Left colon (tissue), 2 donors: ENCODE data around the gene SGF29. TPM values are rescaled to one million over a fixed set of nuclear protein-coding genes. Genes with fewer than 3 reads are reported as not detected.
"Not testable (repeated sequence)": the region's sequence is repeated elsewhere in the genome, so short reads cannot be mapped to it uniquely, and the experiment has no call there.

Experiments
- ATAC-seq: fragments of 200-7000 bp; cut with Tn5 transposase; one replicate; pipeline ENCODE4 v1.9.1; 2020; ENCODE audit warnings: mild to moderate bottlenecking, moderate library complexity
- DNase-seq, 2 donors: peaks; one replicate each; pipeline ENCODE4 v3.0.0-alpha.2; 2020
- intact Hi-C, 2 donors: fragments of 100-400 bp; cut with DNase I in 1 of 2; cut with micrococcal nuclease in 1 of 2; formaldehyde crosslinking; loops; one replicate each; pipeline versions ENCODE4 v1.11.2 to v1.14.0; 2022; cut with DNase I, micrococcal nuclease
- total RNA-seq, 2 donors: library from RNA; stranded (reverse); fragmentation: NEBNext Ultra II Directional; extraction: Animal tissue kit (Norgen Biotek cat#: 25700); gene quantifications; one replicate each; pipeline ENCODE4 v1.2.1, GENCODE V29; 2021
- donor health status: DM: no; HTN: no; CAD: no.
- donor health status: DM: yes; HTN: yes; CAD: no.

SGF29 gene
- total RNA-seq, 2 donors from 2014 or later: 21.7 to 26.4 TPM

GRCh38 chr16:28531777-28532744 is 21.7 kb upstream of the SGF29 start:
- intact Hi-C loops: no loop called here
- ATAC-seq (peak; percentile 93), DNase-seq (peak; percentile 80 to 92)

DNA sequence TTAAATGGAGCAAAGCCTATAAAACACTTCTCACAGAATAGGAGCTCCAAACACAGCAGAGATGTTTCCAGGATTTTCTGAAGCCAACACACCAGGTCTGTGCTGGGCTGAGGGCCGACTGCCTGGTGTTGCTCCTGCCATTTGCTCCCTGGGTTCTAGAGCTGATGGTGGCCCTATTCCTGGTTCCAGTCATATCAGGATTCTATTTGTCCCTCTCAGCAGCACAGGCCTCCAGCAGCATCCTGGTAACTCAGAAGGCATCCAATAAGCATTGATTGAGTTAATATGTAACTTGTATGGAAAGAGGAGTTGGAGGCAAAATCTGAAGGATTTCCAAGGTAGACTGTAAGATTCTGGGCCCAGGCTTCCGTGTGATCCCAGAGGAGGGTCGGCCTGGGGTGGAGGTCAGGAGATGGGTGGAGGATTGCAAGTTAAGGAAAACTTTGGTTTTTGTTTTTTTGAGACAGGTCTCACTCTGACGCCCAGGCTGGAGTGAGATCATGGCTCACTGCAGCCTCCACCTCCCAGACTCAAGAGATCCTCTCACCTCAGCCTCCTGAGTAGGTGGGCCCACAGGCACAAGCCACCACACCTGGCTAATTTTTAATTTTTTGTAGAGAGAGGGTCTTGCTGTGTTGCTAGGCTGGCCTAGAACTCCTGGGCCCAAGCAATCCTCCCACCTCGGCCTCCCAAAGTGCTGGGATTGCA is 20.6 kb upstream of the SGF29 start:
- DNase-seq (no peak), ATAC-seq (peak; percentile 34)
- intact Hi-C loops: no loop called here

DNA sequence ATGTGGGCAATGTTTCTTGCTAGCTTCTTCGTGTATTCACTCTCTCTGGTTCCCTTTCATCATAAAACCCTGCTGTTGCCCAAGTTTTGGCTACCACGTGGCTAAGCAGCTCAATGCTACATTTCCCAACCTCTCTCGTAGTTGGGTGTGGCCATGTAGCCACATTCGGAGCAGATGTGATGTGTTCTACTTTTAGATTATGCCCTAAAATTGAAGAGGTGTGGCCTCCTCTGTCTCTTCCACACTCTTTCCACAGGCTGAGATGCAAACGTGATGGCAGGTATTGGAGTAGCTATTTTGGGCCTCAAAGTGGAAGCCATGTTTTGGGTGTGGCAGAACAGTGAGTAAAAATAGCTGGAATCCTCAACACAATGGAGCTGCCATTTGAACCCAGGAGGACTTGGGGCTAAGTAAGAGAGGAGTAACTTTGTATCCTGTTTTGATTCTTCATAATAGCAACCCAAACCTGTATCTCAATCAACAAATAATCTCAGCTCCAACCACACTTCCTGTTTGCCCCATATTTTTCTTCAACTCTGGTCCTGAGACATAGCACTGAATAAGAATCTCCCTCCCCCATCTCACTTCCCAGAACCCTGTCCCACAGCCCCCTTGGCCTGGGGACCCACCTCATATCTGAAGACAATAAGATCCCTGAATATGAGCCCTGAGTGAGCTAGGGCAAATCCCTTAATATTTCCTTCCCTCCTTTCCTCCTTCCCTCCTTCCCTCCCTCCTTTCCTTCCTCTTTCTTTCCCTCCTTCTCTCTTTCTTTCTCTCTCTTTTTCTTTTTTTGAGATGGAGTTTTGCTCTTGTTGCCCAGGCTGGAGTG is 19.0 kb upstream of the SGF29 start:
- ATAC-seq (no peak), DNase-seq (no peak)
- intact Hi-C loops: no loop called here

GRCh38 chr16:28537076-28537475 is 16.6 kb upstream of the SGF29 start:
- DNase-seq: no peak
- no peak for ATAC-seq
- intact Hi-C loops: no loop called here

DNA sequence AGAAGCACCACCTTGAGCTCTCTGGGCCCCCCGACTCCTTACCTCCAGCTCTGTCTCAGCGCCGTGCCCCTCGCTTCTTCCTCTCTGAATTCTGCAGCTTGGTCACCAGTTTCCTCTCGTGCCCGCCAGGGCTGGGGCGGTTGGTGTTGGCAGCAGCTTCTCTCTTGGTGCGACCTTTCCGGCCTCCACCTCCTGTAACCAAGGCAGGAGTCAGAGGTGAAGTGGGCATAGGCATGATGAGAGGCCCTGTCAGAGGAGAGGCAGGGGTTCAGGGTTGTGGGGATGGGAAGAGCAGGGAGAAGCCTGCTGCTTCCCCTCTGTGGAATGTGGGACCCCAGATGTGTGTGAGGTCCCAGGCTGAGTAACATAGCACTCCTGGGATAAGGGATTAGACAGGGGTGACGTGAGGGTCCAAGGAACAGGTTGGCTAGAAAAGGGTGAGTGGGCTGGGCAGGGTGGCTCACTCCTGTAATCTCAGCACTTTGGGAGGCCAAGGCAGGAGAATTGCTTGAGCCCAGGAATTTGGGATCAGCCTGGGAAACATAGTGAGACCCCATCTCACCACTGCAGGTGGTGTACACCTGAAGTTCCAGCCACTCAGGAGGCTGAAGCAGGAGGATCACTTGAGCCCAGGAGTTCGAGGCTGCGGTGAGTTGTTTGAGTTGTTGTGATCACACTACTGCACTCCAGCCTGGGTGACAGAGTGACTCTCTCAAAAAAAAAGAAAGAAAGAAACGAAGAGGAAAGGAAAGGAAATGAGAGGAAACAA is 15.6 kb upstream of the SGF29 start:
- peak; percentile 5 for ATAC-seq
- intact Hi-C loops: no loop called here
- peak in 1 of 2 donors; percentile 45 for DNase-seq

- ATAC-seq: peak; percentile 58
- intact Hi-C loops: no loop called here
These were observed 14.8 kb upstream of the SGF29 start, which contains the start of gene NUPR1 for GRCh38 chr16:28538733-28539596. NUPR1 (minus strand) TSS chr16:28538974; CDS start chr16:28538907, 67 bp downstream.

DNA sequence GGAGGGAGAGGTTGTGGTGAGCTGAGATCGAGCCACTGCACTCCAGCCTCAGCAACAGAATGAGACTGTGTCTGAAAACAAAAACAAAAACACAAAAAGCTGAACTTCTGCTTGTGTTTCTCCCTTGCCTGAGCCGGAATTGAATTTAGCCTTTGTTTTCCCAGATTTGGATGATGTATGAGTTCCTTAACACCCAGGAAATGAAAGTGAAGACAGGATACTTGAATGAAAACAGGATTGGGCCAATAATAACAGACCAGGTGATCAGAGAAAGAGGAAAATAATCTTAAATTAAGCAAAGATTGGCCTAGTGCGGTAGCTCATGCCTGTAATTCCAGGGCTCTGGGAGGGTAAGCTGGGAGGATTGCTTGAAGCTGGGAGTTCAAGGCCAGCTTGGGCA is 13.4 kb upstream of the SGF29 start:
- DNase-seq: no peak
- intact Hi-C loops: no loop called here
- ATAC-seq: no peak

More at GRCh38 chr16:28538733-28539596, 14.8 kb upstream of the SGF29 start, which contains the start of gene NUPR1:
- DNase-seq: peak; percentile 87 to 97

DNA sequence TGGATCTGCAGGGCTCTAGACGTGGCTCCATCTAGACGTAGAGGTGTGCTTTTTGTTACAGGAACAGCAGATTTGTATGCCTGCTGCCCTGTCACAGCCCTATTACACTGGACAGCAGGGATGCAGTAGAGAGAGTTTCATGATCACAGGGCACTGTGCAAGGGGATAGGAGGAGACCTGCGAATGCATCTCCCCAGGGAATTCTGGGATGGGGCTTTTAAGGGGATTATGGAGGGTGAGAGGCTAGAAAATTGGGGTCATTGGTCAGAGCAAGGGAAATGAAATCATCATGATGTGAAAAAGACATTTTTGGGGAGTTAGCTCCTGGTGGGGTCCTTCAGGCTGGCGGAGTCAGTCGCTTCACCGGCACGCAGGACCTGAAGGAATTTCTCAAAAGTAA is 11.1 kb upstream of the SGF29 start:
- intact Hi-C loops: no loop called here
- peak; percentile 6 for ATAC-seq
- no peak for DNase-seq

DNA sequence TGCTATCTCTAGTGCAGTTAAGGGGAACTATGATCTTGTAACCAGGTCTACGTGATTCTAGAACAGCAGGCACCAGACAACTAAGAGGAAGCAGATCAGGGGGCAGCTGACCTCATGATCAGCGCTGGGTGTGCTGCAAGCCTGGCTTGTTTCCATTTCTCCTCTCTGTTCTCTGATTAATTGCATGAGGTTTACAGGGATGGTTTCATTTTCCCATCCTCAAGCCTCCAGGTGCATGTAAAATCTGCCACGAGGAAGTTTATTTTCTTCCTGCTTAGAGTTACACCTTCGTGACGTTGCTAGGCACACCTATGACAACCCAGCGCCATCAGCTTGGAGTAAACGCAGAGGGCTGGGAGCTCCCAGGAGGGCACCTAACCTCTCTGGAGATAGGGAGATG is 10.6 kb upstream of the SGF29 start:
- DNase-seq (peak; percentile 72 to 88), ATAC-seq (peak; percentile 74)
- intact Hi-C loops: no loop called here

- no peak for ATAC-seq
- DNase-seq: no peak
- intact Hi-C loops: no loop called here
These were observed 8.7 kb upstream of the SGF29 start for GRCh38 chr16:28544998-28545397.

GRCh38 chr16:28545964-28546363 is 7.8 kb upstream of the SGF29 start:
- intact Hi-C loops: not testable (repeated sequence)

GRCh38 chr16:28546626-28547025 is 7.1 kb upstream of the SGF29 start:
- DNase-seq (no peak), ATAC-seq (no peak)
- intact Hi-C loops: no loop called here

More at GRCh38 chr16:28545964-28546363, 7.8 kb upstream of the SGF29 start:
- not testable (repeated sequence) for ATAC-seq, DNase-seq

GRCh38 chr16:28548306-28548802 is 5.4 kb upstream of the SGF29 start:
- ATAC-seq (no peak), DNase-seq (no peak)
- intact Hi-C loops: no loop called here

- intact Hi-C loops: no loop called here
- ATAC-seq (peak; percentile 43), DNase-seq (peak in 1 of 2 donors; percentile 36)
These were observed 4.3 kb upstream of the SGF29 start for GRCh38 chr16:28549301-28549899.

- no peak for DNase-seq
- intact Hi-C loops: no loop called here
- ATAC-seq: no peak
These were observed 1.1 kb downstream of the SGF29 start for GRCh38 chr16:28554634-28555423.

- ATAC-seq (no peak), DNase-seq (no peak)
- intact Hi-C loops: no loop called here
These were observed 1.8 kb downstream of the SGF29 start for GRCh38 chr16:28555561-28555960.
